HepG2 (cell line): ENCODE results near the gene SLC17A9. TPM values are rescaled to one million over a fixed set of nuclear protein-coding genes. Genes with fewer than 3 reads are reported as not detected.
A peak's percentile ranks its signal among the peaks of the same experiment; 100 is the strongest.

ENCODE experiments used
- MTF1 ChIP-seq: sonication (generic); formaldehyde crosslinking; IDR thresholded peaks from 2 replicates; pipeline ENCODE4 v1.5.0; 2020; ENCODE audit warnings: missing genetic modification reagents
- RCOR2 ChIP-seq: IDR thresholded peaks from 2 replicates; pipeline ENCODE4 v1.6.1; 2016; ENCODE audit warnings: missing biosample characterization, missing genetic modification reagents
- ZNF207 ChIP-seq: fragments of 450-650 bp; IDR thresholded peaks from 2 replicates; pipeline ENCODE4 v1.6.1; 2016; ENCODE audit warnings: antibody characterized with exemption, borderline replicate concordance
- ZNF274 ChIP-seq: sonication (generic); formaldehyde crosslinking; IDR thresholded peaks from 2 replicates; pipeline ENCODE4 v1.5.1; 2020; ENCODE audit warnings: mild to moderate bottlenecking, missing genetic modification reagents
- ZNF558 ChIP-seq: sonication (generic); formaldehyde crosslinking; IDR thresholded peaks from 2 replicates; pipeline ENCODE4 v1.9.0; 2022; ENCODE audit warnings: mild to moderate bottlenecking, missing genetic modification reagents, borderline replicate concordance
- ZNF616 ChIP-seq: sonication (generic); formaldehyde crosslinking; IDR thresholded peaks from 2 replicates; pipeline ENCODE4 v1.5.0; 2020; ENCODE audit warnings: low read depth, mild to moderate bottlenecking, missing genetic modification reagents
- polyA plus RNA-seq, 8 experiments: library from polyadenylated mRNA; depleted of rRNA in 3 of 8; stranded (reverse) in 7 of 8; unstranded in 1 of 8; fragments of >200 nt; fragmentation: Illumina TruSeq in 4 of 8; extraction: Trizol in 4 of 8; gene quantifications; 2 replicates each; pipeline versions ENCODE4 v1.2.1 to v1.2.3, GENCODE V29; 2011 to 2016; ENCODE audit warnings: low read depth in 4 of 8, missing spikeins in 1 of 8, mixed read lengths in 1 of 8; ENCODE audit not compliant: insufficient read depth in 1 of 8
- total RNA-seq, 5 experiments: library from RNA; depleted of rRNA; stranded (reverse); fragments of >200 nt; fragmentation: Illumina TruSeq; extraction: Trizol; gene quantifications; 2 replicates each; pipeline ENCODE4 v1.2.3, GENCODE V29; 2016; ENCODE audit warnings: low read depth in 1 of 5
- TF ChIP-seq, protein P1 (sequence below), 2 experiments: sonication (generic) in 1 of 2; formaldehyde crosslinking in 1 of 2; IDR thresholded peaks; 2 replicates each; pipeline versions ENCODE4 v1.5.1 to v1.6.1; 2011 to 2020; ENCODE audit warnings: borderline replicate concordance in 1 of 2, low read depth in 1 of 2, low read length in 1 of 2, mild to moderate bottlenecking in 1 of 2, missing genetic modification reagents in 1 of 2, moderate library complexity in 1 of 2
- TF ChIP-seq, protein P2 (sequence below): sonication (generic); formaldehyde crosslinking; IDR thresholded peaks from 2 replicates; pipeline ENCODE4 v1.4.0; 2020; ENCODE audit warnings: missing genetic modification reagents
- TF ChIP-seq, protein P3 (sequence below): sonication (generic); formaldehyde crosslinking; IDR thresholded peaks from 2 replicates; pipeline ENCODE4 v1.4.0; 2020; ENCODE audit warnings: mild to moderate bottlenecking, missing genetic modification reagents
- TF ChIP-seq, protein P4 (sequence below): sonication (generic); formaldehyde crosslinking; IDR thresholded peaks from 2 replicates; pipeline ENCODE4 v1.9.0; 2021; ENCODE audit warnings: missing genetic modification reagents, mild to moderate bottlenecking, borderline replicate concordance

Gene SLC17A9
- total and polyA plus RNA-seq, 2 of the 13 experiments (the other 11 are each of a cell fraction or from before 2014, with no cell fraction given): 110 to 191 TPM

DNA sequence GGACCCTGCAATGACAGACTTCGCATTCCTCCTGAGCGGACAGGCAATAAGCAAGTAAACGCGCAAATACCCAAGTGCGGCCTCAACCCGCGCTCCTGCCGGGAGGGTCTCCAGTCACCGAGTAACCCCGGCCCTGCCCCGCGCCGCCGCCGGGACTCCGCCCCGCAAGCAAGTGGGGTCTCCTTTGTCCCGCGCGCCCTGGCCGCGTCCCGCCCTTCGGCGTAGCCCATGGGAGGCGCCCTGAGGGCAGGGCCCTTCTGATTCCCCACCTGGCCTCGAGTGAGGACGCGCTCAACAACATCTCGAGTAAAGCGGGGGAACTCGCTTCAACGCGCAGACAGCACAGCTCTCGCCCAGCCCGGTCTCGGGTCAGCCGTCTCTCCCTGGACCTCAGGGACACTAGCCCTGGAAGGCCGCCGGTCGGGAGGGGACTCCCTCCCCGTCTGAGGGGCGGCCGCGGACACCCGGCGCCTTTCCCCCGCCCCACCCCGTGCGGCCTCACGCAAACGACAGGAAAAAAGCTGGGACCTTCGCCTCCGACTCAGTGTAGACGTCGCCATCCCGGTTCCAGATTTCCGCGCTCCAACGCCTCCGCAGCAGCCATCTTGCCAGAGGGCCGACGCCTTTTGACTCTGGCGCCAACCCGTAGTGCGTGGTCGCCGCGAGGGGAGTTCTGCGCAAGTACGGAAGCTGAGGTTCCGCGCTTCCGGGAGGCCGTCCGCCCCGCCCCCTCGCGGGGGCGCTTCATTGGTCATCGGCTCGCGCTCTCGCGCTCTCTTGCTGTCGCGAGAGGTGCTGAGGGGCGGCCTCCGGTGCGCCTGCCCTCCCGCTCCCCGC, 15.0 kb upstream of the SLC17A9 start (continued):
- TF ChIP-seq, protein P1, sequence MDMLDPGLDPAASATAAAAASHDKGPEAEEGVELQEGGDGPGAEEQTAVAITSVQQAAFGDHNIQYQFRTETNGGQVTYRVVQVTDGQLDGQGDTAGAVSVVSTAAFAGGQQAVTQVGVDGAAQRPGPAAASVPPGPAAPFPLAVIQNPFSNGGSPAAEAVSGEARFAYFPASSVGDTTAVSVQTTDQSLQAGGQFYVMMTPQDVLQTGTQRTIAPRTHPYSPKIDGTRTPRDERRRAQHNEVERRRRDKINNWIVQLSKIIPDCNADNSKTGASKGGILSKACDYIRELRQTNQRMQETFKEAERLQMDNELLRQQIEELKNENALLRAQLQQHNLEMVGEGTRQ (IDR thresholded peaks at IDR 0.05; ENCODE audit: low read depth, low read length): no peak
- TF ChIP-seq, protein P1 (CRISPR knock-in tag; IDR thresholded peaks at IDR 0.05; ENCODE audit: borderline replicate concordance): 0 out of 2 replicates have a peak, but pooled peaks have one; percentile 53
- TF ChIP-seq, protein P2, sequence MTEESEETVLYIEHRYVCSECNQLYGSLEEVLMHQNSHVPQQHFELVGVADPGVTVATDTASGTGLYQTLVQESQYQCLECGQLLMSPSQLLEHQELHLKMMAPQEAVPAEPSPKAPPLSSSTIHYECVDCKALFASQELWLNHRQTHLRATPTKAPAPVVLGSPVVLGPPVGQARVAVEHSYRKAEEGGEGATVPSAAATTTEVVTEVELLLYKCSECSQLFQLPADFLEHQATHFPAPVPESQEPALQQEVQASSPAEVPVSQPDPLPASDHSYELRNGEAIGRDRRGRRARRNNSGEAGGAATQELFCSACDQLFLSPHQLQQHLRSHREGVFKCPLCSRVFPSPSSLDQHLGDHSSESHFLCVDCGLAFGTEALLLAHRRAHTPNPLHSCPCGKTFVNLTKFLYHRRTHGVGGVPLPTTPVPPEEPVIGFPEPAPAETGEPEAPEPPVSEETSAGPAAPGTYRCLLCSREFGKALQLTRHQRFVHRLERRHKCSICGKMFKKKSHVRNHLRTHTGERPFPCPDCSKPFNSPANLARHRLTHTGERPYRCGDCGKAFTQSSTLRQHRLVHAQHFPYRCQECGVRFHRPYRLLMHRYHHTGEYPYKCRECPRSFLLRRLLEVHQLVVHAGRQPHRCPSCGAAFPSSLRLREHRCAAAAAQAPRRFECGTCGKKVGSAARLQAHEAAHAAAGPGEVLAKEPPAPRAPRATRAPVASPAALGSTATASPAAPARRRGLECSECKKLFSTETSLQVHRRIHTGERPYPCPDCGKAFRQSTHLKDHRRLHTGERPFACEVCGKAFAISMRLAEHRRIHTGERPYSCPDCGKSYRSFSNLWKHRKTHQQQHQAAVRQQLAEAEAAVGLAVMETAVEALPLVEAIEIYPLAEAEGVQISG (CRISPR knock-in tag): peak; percentile 98
- TF ChIP-seq RCOR2 (CRISPR knock-in tag) (0 out of 2 replicates have a peak, but pooled peaks have one; percentile 16), ZNF558 (CRISPR knock-in tag) (peak; percentile 96; the same call in 1 of the 2 replicates), MTF1 (CRISPR knock-in tag) (peak; percentile 83; the same call in 1 of the 2 replicates), ZNF207 (no peak), ZNF616 (0 out of 2 replicates have a peak, but pooled peaks have one; percentile 82), ZNF274 (CRISPR knock-in tag) (peak; percentile 92; the same call in 1 of the 2 replicates)
- TF ChIP-seq, protein P3, sequence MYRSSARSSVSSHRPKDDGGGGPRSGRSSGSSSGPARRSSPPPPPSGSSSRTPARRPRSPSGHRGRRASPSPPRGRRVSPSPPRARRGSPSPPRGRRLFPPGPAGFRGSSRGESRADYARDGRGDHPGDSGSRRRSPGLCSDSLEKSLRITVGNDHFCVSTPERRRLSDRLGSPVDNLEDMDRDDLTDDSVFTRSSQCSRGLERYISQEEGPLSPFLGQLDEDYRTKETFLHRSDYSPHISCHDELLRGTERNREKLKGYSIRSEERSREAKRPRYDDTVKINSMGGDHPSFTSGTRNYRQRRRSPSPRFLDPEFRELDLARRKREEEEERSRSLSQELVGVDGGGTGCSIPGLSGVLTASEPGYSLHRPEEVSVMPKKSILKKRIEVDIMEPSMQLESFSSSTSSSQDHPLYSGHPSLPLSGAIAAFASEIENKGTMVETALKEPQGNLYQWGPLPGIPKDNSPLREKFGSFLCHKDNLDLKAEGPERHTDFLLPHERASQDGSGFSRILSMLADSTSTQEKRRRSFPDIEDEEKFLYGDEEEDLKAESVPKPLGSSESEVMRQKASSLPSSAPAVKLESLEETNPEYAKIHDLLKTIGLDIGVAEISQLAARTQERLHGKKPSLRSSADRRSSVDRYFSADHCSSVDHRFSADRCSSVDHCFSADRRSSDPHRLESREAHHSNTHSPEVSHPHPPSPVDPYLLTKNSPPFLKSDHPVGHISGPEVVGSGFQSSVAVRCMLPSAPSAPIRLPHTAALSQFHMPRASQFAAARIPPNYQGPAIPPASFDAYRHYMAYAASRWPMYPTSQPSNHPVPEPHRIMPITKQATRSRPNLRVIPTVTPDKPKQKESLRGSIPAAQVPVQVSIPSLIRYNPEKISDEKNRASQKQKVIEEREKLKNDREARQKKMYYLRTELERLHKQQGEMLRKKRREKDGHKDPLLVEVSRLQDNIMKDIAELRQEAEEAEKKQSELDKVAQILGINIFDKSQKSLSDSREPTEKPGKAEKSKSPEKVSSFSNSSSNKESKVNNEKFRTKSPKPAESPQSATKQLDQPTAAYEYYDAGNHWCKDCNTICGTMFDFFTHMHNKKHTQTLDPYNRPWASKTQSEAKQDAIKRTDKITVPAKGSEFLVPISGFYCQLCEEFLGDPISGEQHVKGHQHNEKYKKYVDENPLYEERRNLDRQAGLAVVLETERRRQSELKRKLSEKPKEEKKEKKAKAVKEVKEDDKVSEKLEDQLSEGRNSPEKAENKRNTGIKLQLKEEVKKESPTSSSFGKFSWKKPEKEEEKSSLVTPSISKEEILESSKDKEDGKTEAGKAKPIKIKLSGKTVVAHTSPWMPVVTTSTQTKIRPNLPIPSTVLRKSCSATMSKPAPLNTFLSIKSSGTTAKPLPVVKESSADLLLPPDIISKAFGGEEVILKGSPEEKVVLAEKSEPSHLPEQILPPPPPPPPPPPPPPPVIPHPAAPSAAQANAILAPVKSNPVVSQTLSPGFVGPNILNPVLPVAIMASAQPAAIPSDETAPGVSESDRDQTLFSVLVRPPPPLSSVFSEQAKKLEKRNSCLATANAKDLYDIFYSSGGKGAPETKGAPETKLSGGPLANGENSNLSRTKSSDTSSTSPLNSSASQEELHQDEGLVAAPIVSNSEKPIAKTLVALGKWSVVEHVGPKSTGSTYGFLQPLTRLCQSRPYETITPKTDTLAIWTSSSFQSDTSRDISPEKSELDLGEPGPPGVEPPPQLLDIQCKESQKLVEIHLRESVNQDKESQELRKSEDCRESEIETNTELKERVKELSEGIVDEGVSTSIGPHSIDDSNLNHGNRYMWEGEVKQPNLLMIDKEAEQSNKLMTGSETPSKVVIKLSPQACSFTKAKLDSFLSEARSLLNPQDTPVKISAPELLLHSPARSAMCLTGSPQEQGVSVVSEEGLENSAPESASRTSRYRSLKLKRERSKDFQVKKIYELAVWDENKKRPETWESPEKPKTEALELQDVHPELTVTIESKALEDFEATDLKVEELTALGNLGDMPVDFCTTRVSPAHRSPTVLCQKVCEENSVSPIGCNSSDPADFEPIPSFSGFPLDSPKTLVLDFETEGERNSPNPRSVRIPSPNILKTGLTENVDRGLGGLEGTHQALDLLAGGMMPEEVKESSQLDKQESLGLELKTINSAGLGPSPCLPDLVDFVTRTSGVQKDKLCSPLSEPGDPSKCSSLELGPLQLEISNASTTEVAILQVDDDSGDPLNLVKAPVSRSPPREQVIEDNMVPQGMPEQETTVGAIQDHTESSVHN (CRISPR knock-in tag): peak; percentile 86
- TF ChIP-seq, protein P4, sequence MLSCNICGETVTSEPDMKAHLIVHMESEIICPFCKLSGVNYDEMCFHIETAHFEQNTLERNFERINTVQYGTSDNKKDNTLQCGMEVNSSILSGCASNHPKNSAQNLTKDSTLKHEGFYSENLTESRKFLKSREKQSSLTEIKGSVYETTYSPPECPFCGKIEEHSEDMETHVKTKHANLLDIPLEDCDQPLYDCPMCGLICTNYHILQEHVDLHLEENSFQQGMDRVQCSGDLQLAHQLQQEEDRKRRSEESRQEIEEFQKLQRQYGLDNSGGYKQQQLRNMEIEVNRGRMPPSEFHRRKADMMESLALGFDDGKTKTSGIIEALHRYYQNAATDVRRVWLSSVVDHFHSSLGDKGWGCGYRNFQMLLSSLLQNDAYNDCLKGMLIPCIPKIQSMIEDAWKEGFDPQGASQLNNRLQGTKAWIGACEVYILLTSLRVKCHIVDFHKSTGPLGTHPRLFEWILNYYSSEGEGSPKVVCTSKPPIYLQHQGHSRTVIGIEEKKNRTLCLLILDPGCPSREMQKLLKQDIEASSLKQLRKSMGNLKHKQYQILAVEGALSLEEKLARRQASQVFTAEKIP (CRISPR knock-in tag): no peak
